A549 treated with dexamethasone at 1 μM for 4 hours (cell line): Measurements from ENCODE around the gene SH2B2. TPM values are rescaled to one million over a fixed set of nuclear protein-coding genes. Genes with fewer than 3 reads are reported as not detected.

Experiments
- total RNA-seq: library from RNA; stranded (reverse); fragments of 200-300 nt; extraction: Qiagen RNA extraction; gene quantifications from 5 replicates; pipeline ENCODE4 v1.2.3, GENCODE V29; 2022

Gene SH2B2
- 1.4 to 3.5 TPM (median 2.7 TPM) in 5 replicates for total RNA-seq

DNA sequence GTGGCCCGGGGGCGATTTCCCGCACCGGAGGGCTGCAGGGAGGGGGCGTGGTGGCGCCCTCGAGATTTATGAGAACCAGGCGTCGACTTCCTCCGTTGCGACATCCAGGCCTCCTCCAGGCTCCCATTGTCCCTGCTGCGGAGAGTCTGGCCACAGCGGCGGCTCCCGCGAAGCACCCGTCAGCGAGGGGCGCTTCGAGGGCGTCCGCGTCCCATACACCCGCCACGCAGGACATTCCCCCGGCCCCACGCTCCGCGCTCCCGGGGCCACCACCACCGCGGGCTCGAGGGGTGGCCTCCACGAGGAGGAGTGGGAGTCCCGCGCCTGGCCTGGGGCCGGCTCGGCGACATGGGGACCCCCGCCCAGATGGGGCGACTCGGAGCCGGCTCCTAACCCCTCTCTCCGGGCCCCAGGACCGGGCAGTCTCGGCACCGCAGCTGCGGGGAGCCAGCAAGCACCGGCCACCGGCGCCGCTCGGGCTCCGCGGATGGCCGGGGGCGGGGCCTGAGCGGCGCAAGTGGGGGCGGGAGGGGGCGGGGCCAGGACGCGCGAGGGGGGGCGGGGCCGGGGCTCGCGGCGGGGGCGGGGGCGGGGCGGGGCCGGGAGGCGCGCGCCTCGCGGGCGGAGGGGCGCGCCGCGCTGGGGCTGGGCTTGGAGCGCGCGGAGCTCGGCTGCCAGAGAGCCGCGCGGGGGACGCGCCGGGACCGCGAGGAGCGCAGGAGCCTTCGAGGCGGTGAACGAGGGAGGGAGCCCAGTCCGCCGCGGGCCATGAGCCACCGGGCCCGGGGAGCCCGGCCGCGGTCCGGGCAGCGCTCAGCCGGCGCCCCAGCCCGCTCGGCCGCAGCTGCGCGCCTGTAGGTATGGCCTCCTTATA lies at the start of gene SH2B2:
Gene SH2B2 (plus strand): TSS at position 632 of the 874 bp plus-strand sequence. CDS start 13,683 bp downstream, outside the sequence.

DNA sequence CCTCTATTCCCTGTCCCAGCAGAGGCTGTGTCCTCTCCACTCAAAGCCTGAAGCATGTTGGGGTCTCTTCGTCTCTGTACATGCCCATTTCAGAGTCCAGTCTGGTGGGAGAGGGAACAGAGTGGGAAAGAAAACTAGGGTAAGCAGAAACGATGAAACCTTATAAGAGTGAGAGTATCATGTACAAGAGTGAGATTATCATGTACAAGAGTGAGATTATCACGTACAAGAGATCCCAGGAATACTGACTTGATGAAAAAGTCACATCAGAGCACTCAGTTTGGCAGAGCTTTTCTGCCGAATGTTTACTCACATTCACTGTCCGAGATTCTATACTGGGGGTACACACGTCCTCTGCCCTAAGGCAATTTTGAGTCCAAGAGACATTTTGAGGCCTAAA lies 69.7 kb downstream of the SH2B2 start, which contains the start of gene SPDYE6:
Gene SPDYE6 (minus strand): TSS at position 101 of the 400 bp plus-strand sequence. CDS start 421 bp downstream, outside the sequence.

Other genes with a start within 250 kb of the SH2B2 start
- gene SPDYE6, start 69.6 kb downstream of the SH2B2 start, total RNA-seq = not detected in 5 replicates
- 19.4 to 22.2 TPM (median 20.4 TPM) in 5 replicates for gene PRKRIP1, start 109.5 kb downstream of the SH2B2 start, total RNA-seq
- gene ORAI2, start 146.7 kb downstream of the SH2B2 start, total RNA-seq = 17.7 to 35.0 TPM (median 33.6 TPM) in 5 replicates
- gene ALKBH4, start 178.0 kb downstream of the SH2B2 start, total RNA-seq = 9.4 to 12.9 TPM (median 11.0 TPM) in 5 replicates
- gene LRWD1, start 178.1 kb downstream of the SH2B2 start, total RNA-seq = 21.6 to 30.9 TPM (median 28.4 TPM) in 5 replicates
- gene POLR2J, start 192.1 kb downstream of the SH2B2 start, total RNA-seq = 104 to 123 TPM (median 107 TPM) in 5 replicates
- gene RASA4B, start 230.9 kb downstream of the SH2B2 start, total RNA-seq = 0.70 to 2.3 TPM (median 2.0 TPM) in 5 replicates